NK-92 (cell line): ENCODE data around the gene STK16.

Source experiments
- DNase-seq: peaks from one replicate; lab custom pipeline; 2025; ENCODE audit not compliant: unreplicated experiment; lab: John Stamatoyannopoulos, UW

The STK16 gene

GRCh38 chr2:219213486-219214071 is 31.7 kb upstream of the STK16 start:
- no peak for DNase-seq

GRCh38 chr2:219214141-219214540 is 31.1 kb upstream of the STK16 start:
- DNase-seq = no peak

GRCh38 chr2:219214786-219215185 is 30.5 kb upstream of the STK16 start:
- DNase-seq = no peak

GRCh38 chr2:219215871-219216534 is 29.3 kb upstream of the STK16 start:
- no peak for DNase-seq

- no peak for DNase-seq
These were observed 28.8 kb upstream of the STK16 start for GRCh38 chr2:219216535-219216915.

- DNase-seq = no peak
These were observed 27.0 kb upstream of the STK16 start for GRCh38 chr2:219218217-219218731.

- peak; percentile 33 for DNase-seq
These were observed 26.3 kb upstream of the STK16 start, which contains the start of gene ABCB6 for GRCh38 chr2:219218732-219219701. ABCB6 (minus strand) TSS chr2:219218958; CDS start chr2:219218673, 285 bp downstream.

- DNase-seq = no peak
These were observed 25.3 kb upstream of the STK16 start for GRCh38 chr2:219219784-219220532.

GRCh38 chr2:219220652-219221402 is 24.5 kb upstream of the STK16 start:
- DNase-seq = no peak

GRCh38 chr2:219221957-219222518 is 23.2 kb upstream of the STK16 start:
- DNase-seq = no peak

GRCh38 chr2:219223831-219224610 is 21.3 kb upstream of the STK16 start:
- DNase-seq = no peak

- no peak for DNase-seq
These were observed 19.9 kb upstream of the STK16 start for GRCh38 chr2:219225350-219225749.

- DNase-seq = no peak
These were observed 17.0 kb upstream of the STK16 start for GRCh38 chr2:219228041-219228910.

GRCh38 chr2:219228911-219229304 is 16.4 kb upstream of the STK16 start:
- no peak for DNase-seq

- peak; percentile 95 for DNase-seq
These were observed 15.8 kb upstream of the STK16 start, which contains the start of the genes ANKZF1 and ATG9A for GRCh38 chr2:219229305-219230058. ANKZF1 (plus strand) TSS chr2:219229806; CDS start chr2:219230258, 452 bp downstream. ATG9A (minus strand) TSS chr2:219229636; CDS start chr2:219228024, 1,612 bp downstream.

- DNase-seq = no peak
These were observed 15.2 kb upstream of the STK16 start for GRCh38 chr2:219230059-219230540.

GRCh38 chr2:219234331-219234730 is 10.9 kb upstream of the STK16 start:
- no peak for DNase-seq
